Measurements from ENCODE around the gene LIPT2.

The LIPT2 gene

GRCh38 chr11:74464746-74465145, 28.8 kb downstream of the LIPT2 start:
- no peak for DNase-seq

- no peak for DNase-seq
Observed at GRCh38 chr11:74463216-74463615, 30.3 kb downstream of the LIPT2 start.

- DNase-seq: no peak
Observed at GRCh38 chr11:74462631-74463030, 30.9 kb downstream of the LIPT2 start.

DNA sequence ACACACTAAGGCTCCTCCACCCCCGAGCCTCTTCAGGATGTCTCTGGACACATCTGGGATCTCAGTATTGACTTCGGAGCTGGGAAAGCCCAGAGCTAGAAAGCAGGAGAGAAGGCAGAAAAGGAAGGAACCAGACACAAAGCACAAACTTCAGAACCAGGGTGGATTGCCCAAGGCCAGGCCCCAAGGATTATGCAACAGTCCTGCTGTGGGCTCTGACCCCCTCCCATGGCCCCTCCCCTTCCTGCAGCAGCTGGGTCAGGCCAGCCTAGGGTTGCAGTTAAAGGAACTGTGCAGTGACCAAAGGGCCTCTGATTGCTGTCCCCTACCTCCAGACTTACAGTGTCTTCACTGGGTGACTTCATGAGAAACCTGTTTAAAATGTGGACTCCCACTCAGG, 31.5 kb downstream of the LIPT2 start:
- DNase-seq: peak in 7 of 14 donors; percentile 7 to 61 (median 36)

DNA sequence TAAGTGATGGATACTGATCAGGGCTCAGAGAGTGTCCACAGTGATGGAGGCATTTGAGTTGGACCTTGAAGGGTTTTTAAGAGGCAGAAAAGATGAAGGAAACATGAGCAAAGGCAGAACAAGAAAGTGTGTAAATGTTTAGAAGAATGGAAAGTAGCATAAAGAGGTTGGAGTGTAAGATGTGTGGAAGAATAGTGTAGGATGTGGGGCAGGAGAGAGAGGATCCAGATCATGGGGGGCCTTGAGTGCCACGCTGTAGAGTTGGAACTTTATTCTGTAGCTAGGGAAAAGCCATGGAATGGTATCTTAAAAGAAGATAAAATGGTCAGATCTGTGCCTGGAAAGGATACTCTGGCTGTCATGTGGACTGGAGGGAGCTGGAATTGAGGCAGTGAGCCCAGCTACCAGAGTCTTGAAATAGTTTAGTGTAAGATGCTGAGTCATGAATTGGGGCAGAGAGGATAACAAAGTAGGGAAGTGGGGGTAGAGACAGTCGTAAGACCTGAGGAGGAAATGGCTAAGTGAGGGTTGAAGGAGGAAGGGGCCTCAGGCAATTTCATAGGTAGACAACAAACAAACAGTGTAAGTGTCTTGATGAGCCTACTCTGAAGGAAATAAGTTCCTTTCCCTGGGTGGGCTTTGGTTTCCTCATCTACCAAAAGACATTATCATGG, 32.9 kb downstream of the LIPT2 start:
- peak in 2 of 14 donors; percentile 8 to 23 for DNase-seq

GRCh38 chr11:74460065-74460464, 33.5 kb downstream of the LIPT2 start:
- no peak for DNase-seq

GRCh38 chr11:74459584-74459983, 33.9 kb downstream of the LIPT2 start:
- DNase-seq: no peak

DNA sequence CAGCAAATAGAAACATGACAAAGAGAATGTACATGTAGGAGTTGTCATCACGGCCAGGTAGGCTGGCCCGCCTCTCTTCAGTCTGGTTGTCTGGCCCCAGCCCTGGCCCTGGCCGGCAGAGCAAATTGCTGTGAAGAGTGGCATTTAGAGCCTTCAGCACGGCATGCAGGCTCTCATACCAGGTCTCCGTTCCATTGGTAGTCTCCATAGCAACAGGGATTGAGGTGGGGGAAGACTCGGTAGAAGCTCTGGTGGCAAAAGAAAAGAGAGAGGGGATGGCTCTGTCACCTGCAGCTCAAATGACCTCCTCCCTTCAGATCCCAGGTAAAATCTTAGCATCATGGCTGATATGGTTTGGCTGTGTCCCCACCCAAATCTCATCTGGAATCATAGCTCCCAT, 36.2 kb downstream of the LIPT2 start:
- no peak for DNase-seq

DNA sequence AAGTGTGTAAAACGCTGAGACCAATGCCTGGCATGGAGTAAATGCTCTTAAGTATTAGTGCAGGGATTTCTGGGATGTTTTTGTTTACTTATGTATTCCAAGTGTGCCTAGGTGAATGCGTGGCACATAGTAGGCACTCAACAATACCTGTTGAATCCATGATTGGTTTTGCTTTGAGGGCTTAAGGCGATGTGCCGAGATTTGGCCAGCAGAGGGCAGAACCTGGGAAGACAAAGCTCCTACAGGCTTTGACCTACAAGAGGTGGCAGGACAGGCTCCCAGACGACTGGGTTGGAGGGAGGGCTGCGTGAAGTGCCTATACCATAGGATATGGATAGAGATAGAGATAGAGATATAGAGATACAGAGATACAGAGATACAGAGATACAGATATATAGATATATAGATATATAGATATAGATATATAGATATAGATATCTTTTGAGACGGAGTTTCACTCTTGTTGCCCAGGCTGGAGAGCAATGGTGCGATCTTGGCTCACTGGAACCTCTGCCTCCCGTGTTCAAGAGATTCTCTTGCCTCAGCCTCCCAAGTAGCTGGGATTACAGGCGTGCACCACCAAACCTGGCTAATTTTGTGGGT, 40.0 kb downstream of the LIPT2 start:
- peak in 5 of 14 donors; percentile 4 to 24 (median 13) for DNase-seq

- no peak for DNase-seq
Observed at GRCh38 chr11:74452366-74452765, 41.2 kb downstream of the LIPT2 start.

DNA sequence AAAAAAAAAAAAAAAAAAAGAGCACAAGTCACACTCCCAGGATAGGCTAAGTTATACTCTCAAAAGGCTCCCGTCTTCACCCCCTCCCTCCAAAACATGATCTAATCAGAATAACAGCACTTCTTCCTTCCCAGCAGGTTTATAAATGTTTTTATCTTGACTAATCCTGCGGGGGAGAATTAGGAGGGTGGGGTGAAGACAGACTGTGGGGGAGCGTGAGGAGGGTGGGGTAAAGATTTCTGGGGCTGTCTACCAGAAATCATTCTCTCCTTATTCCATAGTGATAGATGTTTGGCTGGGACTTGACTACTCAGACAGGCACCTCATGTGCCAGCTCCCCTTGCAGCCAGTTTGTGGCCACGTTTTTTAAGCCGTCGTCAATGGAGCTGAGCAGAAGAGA, 43.2 kb downstream of the LIPT2 start:
- DNase-seq: no peak

DNA sequence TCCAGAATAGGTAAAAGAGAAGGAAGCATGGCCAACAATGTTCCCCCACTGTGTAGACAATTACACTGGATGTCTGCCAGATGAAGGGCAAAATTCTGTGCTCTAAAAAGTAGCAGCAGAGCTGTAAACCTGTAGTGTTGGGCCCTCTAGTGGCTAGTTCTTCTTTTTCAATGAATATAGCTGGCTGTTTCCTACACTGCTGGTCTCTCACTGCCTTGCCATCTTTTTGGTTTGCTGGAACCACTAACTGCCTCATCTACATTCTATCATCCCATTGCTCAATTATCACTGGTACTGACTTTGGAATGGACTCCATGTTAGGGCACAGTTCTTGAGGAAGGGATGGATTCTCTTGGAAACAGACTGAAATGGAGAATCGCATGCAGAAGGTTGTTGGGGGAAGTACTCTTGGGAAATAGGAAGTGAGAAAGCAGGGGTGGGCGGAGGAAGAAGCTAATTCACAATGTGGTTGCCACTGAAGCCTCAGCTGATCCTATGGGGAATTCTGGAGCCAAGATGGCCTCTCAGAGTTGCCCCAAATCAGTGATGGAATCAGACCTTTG, 44.1 kb downstream of the LIPT2 start:
- peak in 9 of 14 donors; percentile 26 to 68 (median 40) for DNase-seq

DNA sequence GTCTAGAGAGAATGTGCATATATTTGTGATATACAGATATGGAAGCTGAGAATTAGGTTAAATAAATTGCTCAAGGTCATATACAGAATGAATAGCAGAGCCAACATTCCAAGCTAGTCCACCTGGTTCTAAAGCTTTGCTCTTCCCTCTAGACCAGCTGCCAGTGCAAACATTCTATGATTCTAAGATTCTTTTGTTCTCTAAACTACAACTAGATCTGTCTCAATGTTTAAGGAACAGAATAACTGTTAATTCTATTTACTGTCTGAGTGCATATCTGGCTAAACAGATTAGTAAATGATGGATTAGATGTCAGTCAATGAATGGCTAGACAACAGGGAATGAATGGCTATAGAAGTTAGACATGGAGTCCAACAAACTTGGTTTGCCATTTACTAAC, 45.8 kb downstream of the LIPT2 start:
- DNase-seq: no peak

DNA sequence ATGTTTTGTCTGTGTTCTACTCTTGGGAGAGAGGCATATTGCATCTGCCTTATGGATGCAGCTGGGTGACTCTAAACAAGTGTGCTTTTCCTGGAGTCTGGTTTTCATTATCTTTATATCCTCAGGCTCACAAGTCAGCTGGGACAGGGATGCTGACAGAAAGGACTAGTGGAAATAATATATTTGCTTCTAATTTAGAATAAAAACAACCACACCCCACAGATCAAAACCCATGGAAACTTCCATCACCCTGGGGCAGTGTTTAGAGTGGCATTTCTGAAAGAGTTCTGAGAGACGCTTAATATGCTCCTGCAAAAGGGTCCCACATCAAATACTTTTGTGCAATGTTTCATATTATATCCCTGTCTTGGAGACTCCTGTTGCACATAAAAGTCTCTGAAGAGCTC, 47.0 kb downstream of the LIPT2 start:
- no peak for DNase-seq

GRCh38 chr11:74444173-74444826, 49.2 kb downstream of the LIPT2 start:
- no peak for DNase-seq

GRCh38 chr11:74443071-74443864, 50.3 kb downstream of the LIPT2 start:
- peak in 1 of 14 donors; percentile 38 for DNase-seq

- no peak for DNase-seq
Observed at GRCh38 chr11:74442636-74443035, 50.9 kb downstream of the LIPT2 start.
